Smooth muscle cell (in vitro differentiated cells): ENCODE measurements around the gene CKM. TPM values are rescaled to one million over a fixed set of nuclear protein-coding genes. Genes with fewer than 3 reads are reported as not detected.

Experiments used
- DNase-seq: peaks from one replicate; lab custom pipeline; 2025; ENCODE audit not compliant: unreplicated experiment; lab: John Stamatoyannopoulos, UW
- H2AFZ ChIP-seq: fragments of 200-600 bp; sonication (generic); 2 replicates; pipeline ENCODE4 v1.6.0; 2016; ENCODE audit warnings: antibody characterized with exemption, low read depth, mild to moderate bottlenecking
- H3F3A ChIP-seq: fragments of 200-600 bp; sonication (generic); 2 replicates; pipeline ENCODE4 v1.6.0; 2017; ENCODE audit warnings: antibody characterized with exemption, low read depth
- H3K27ac ChIP-seq: fragments of 200-600 bp; sonication (generic); 2 replicates; pipeline ENCODE4 v1.5.1; 2016; ENCODE audit warnings: low read depth, mild to moderate bottlenecking
- H3K27me3 ChIP-seq: fragments of 200-600 bp; sonication (generic); 2 replicates; pipeline ENCODE4 v1.6.1; 2016; ENCODE audit warnings: low read depth, mild to moderate bottlenecking
- H3K36me3 ChIP-seq: fragments of 200-600 bp; sonication (generic); 2 replicates; pipeline ENCODE4 v1.5.1; 2016; ENCODE audit warnings: low read depth
- H3K4me1 ChIP-seq: fragments of 200-600 bp; sonication (generic); 2 replicates; pipeline ENCODE4 v1.5.1; 2016; ENCODE audit warnings: low read depth
- H3K4me2 ChIP-seq: fragments of 200-600 bp; sonication (generic); 2 replicates; pipeline ENCODE4 v1.6.0; 2016; ENCODE audit warnings: mild to moderate bottlenecking
- H3K4me3 ChIP-seq: fragments of 200-600 bp; sonication (generic); 2 replicates; pipeline ENCODE4 v1.5.1; 2016; ENCODE audit warnings: mild to moderate bottlenecking
- H3K79me2 ChIP-seq: fragments of 200-600 bp; sonication (generic); 2 replicates; pipeline ENCODE4 v1.6.0; 2016; ENCODE audit warnings: low read depth, mild to moderate bottlenecking
- H3K9ac ChIP-seq: fragments of 200-600 bp; sonication (generic); 2 replicates; pipeline ENCODE4 v1.6.0; 2016; ENCODE audit warnings: low read depth
- H3K9me3 ChIP-seq: fragments of 200-600 bp; sonication (generic); replicated peaks from 2 replicates; pipeline ENCODE4 v1.5.1; 2016; ENCODE audit warnings: low read depth
- H4K20me1 ChIP-seq: fragments of 200-600 bp; sonication (generic); 2 replicates; pipeline ENCODE4 v1.6.0; 2016; ENCODE audit warnings: low read depth
- WGBS: methylation state at CpG from one replicate; pipeline ENCODE4 v1.1.7; 2016; ENCODE audit warnings: low lambda C conversion rate; 5-methylcytosine and 5-hydroxymethylcytosine counted together
- polyA plus RNA-seq: library from polyadenylated mRNA; unstranded; fragments of >200 nt; fragmentation: Nextera tagmentation; extraction: Ambion mirVana; gene quantifications from 2 replicates; pipeline ENCODE4 v1.2.1, GENCODE V29; 2016
- total RNA-seq: library from RNA; depleted of rRNA; stranded (reverse); fragments of >200 nt; gene quantifications from 2 replicates; pipeline ENCODE4 v1.2.3, GENCODE V29; 2014
- TF ChIP-seq, protein P1 (sequence below): fragments of 200-600 bp; sonication (generic); IDR thresholded peaks from 2 replicates; pipeline ENCODE4 v1.5.1; 2017; ENCODE audit warnings: borderline replicate concordance, mild to moderate bottlenecking, antibody characterized with exemption; ENCODE audit not compliant: insufficient read depth, poor library complexity, severe bottlenecking

The CKM gene
- total and polyA plus RNA-seq, 2 experiments from 2014 or later: not detected

- Histone ChIP-seq H2AFZ (no peak overlapping the region), H3K4me2 (no peak overlapping the region), H3K36me3 (no peaks in the 10 kb centered on the region), H3K27ac (no peak overlapping the region), H3F3A (no peaks in the 10 kb centered on the region), H4K20me1 (no peaks in the 10 kb centered on the region), H3K9ac (no peak overlapping the region), H3K79me2 (no peaks in the 10 kb centered on the region), H3K4me1 (no peaks in the 10 kb centered on the region), H3K4me3 (no peak overlapping the region), H3K27me3 (no peaks in the 10 kb centered on the region), H3K9me3 (no peaks in the 10 kb centered on the region)
- no peak for DNase-seq
- WGBS: 92% methylated on average over 10 of the region's 10 CpGs
- TF ChIP-seq, protein P1, sequence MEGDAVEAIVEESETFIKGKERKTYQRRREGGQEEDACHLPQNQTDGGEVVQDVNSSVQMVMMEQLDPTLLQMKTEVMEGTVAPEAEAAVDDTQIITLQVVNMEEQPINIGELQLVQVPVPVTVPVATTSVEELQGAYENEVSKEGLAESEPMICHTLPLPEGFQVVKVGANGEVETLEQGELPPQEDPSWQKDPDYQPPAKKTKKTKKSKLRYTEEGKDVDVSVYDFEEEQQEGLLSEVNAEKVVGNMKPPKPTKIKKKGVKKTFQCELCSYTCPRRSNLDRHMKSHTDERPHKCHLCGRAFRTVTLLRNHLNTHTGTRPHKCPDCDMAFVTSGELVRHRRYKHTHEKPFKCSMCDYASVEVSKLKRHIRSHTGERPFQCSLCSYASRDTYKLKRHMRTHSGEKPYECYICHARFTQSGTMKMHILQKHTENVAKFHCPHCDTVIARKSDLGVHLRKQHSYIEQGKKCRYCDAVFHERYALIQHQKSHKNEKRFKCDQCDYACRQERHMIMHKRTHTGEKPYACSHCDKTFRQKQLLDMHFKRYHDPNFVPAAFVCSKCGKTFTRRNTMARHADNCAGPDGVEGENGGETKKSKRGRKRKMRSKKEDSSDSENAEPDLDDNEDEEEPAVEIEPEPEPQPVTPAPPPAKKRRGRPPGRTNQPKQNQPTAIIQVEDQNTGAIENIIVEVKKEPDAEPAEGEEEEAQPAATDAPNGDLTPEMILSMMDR: no peak
These were observed 11.1 kb upstream of the CKM start for GRCh38 chr19:45333609-45334303.

DNA sequence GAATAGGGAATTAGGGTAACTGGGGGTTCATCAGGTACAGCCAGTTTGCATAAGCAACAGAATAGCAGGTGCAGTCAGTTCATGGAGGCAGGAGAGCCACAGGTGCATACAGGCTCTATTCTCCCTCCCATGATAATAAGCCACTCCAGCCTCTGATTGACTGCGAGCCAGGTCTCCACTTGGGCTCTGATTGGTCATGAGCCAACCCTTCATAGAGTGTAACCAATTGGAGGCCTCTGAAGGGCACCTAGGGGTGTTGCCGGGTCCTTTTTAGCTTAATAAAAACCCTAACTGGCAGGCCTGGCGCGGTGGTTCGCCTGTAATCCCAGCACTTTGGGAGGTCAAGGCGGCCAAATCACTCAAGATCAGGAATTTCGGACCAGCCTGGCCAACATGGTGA is 8.7 kb upstream of the CKM start:
- TF ChIP-seq, protein P1: no peak
- Histone ChIP-seq H3K79me2 (no peaks in the 10 kb centered on the region), H3K36me3 (no peaks in the 10 kb centered on the region), H3K4me2 (no peak overlapping the region), H3K4me1 (no peaks in the 10 kb centered on the region), H3F3A (no peaks in the 10 kb centered on the region), H3K27ac (no peak overlapping the region), H2AFZ (no peak overlapping the region), H4K20me1 (no peaks in the 10 kb centered on the region), H3K27me3 (no peaks in the 10 kb centered on the region), H3K9ac (no peak overlapping the region), H3K4me3 (no peak overlapping the region), H3K9me3 (no peaks in the 10 kb centered on the region)
- no peak for DNase-seq
- 85% methylated on average over 7 of the region's 7 CpGs for WGBS

GRCh38 chr19:45327404-45328143 is 4.9 kb upstream of the CKM start:
- Histone ChIP-seq H3K36me3 (no peaks in the 10 kb centered on the region), H3F3A (no peaks in the 10 kb centered on the region), H4K20me1 (no peaks in the 10 kb centered on the region), H3K9ac (no peak overlapping the region), H3K4me2 (no peak overlapping the region), H3K4me3 (no peak overlapping the region), H3K9me3 (no peaks in the 10 kb centered on the region), H2AFZ (no peak overlapping the region), H3K27ac (no peak overlapping the region), H3K27me3 (no peaks in the 10 kb centered on the region), H3K4me1 (peaks cover 7% of the 10 kb centered on the region), H3K79me2 (no peaks in the 10 kb centered on the region)
- WGBS: 86% methylated on average over 13 of the region's 13 CpGs
- DNase-seq: no peak
- TF ChIP-seq, protein P1: no peak
